NCI-H1694 treated with DMSO at 0.1 percent for 48 hours (cell line): Measurements from ENCODE around the gene SMPX.

Source experiments
- DNase-seq: peaks from one replicate; lab custom pipeline; 2025; lab: John Stamatoyannopoulos, UW

SMPX gene

GRCh38 chrX:21711129-21711847 lies 46.6 kb downstream of the SMPX start:
- DNase-seq: no peak

DNA sequence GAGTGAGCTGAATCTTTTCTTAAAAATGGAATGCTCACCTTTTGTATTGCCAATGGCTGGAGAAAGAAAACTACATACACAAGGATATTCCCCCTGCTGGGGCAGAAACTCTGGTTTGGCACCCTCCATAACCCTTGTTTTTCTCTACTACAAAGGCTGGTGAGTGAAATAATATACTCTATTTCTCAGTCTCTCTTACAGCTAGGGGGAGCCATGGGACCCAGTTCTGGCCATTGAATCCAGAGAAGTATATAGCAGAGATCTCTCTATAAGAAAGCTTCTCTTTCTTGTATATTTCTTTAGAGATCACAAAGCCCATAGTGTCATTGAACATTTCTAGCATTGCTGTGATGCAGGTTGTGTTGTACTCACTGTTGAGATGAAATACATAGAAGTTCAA lies 49.8 kb downstream of the SMPX start:
- DNase-seq: no peak

DNA sequence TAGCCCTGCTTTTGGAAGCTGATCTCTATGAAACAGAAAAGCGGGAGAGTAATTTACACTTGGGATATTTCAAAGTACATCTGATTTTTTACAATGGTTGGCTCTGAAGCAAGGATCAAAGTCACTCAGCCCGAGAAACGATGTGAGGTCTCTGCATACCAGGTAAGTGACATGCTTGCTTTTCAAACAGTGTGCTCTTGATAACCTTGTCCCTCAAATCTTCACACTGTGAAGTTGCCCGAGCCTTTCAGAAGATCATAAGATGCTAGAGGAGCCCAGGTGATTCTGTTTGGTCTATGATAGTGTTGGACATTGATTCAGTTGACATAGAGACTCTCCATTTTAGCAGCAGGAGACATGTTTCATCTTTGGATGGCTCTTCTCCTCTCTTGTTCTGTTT lies 52.7 kb downstream of the SMPX start:
- DNase-seq: no peak

- no peak for DNase-seq
Observed at GRCh38 chrX:21702725-21703124, 55.2 kb downstream of the SMPX start.

- DNase-seq: no peak
Observed at GRCh38 chrX:21700967-21701366, 56.9 kb downstream of the SMPX start.

DNA sequence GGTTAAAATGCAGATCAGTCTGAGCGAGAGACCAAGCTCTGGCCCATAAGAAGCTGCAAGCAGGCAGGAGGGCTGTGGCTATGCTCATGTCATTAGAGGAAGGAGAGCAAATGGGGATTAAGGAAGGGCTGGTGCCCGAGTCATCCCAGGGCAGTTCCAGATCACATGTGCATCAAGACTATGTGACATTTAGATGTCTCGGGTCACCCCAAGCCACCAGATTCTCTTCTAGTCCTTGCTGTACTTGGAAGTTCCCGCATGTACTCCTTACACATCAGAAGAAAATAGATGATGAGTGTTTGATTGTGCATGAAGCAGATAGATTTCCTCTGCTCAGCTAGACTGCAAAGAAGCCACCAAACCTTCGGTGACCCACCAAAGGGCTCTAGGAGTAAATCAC lies 57.6 kb downstream of the SMPX start:
- no peak for DNase-seq

DNA sequence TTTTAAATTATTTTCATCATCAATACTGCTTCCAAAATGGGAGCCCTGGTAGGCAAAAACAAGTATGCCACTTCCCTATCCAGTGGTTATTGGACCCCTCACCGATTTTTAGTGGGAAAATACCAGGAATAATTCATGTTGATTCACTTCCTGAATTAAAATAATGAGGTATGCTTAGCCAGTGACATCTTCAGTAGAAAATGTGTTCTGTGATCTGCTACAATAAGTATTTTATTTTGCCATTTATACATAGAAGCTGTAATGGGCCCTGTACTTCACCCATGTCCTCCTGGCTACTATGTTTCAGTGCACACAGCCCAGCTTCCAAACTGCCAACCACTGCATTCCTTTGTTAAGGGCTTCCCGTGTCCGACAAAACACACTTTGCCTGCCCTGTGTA lies 58.8 kb downstream of the SMPX start:
- no peak for DNase-seq

DNA sequence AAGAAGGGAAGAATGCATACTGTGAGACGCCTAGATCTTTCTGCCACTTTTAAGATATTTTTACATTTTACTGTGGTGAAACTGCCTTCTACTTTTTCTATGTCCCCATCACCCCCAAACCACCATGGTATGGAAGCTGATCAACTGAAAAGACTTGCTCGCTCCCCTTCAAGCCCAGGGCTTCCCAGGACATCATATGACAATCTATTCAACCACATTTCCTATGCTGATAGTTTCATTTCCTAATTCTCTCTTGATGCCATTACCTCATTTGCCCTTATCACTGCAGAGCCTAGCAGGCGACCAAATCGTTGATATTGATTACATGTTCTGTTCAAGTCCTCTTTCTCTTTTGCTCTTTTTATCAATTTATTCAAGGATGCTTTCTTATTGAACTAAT lies 59.6 kb downstream of the SMPX start:
- DNase-seq: no peak

GRCh38 chrX:21691512-21692018 lies 66.4 kb downstream of the SMPX start:
- no peak for DNase-seq

- DNase-seq: peak; percentile 2
Observed at GRCh38 chrX:21683941-21684340, 74.0 kb downstream of the SMPX start.

DNA sequence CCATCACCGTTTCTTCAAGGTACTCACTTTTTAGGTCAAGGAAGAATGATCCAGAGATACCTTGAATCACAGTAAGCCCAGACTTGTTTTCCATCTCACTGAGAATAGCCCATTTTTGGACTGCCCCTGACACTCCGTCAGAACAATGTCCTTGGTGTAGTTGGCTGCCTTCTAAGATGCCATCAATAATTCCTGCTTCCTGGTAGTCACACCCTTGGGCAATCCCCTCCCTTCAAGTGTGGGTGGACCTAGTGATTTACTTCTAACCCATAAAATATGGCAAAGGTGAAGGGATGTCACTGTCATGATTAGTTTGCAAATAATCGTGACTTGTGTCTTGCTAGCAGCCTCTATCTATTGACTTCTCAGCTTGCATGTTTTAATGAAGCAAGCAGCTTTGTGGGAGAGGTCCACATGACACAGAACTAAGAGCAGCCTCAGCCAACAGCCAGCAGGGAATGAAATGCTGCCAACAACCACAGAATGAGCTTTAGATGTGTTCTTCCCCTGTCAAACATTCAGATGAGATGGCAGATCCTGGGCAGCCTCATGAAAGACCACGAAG lies 79.8 kb downstream of the SMPX start:
- no peak for DNase-seq

GRCh38 chrX:21675931-21676330 lies 82.0 kb downstream of the SMPX start:
- no peak for DNase-seq

DNA sequence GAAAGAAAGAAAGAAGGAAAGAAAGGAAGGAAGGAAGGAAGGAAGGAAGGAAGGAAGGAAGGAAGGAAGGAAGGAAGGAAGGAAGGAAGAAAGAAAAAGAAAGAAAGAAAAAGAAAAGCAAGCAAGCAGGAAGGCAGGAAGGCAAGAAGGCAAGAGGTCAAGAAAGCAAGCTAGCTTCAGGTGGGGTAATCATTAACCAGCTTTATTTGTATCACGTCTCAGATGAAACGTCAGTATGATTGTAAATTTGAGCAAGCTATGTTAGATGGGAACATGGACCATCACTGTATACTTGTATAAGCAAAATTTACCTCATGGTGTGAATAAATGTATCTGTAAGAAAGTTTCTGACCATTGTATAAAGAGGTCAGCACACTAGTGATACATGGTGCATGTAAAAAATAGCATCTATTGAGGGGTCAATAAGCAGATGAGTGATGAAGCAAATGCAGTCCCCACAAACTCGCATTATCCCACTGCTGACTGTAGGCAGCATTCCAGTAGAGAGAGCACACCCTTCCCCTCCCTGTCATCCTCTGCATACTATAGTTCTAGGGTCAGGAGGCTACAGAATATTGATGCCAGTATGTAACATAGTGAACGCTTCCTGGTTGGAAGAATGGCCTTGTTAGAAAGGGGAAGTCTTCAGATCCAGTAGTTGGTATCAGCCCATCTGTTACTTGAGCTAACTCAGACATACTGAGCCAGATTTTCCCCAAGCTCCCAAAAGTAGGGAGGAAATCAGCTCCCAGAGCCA lies 83.3 kb downstream of the SMPX start:
- no peak for DNase-seq

DNA sequence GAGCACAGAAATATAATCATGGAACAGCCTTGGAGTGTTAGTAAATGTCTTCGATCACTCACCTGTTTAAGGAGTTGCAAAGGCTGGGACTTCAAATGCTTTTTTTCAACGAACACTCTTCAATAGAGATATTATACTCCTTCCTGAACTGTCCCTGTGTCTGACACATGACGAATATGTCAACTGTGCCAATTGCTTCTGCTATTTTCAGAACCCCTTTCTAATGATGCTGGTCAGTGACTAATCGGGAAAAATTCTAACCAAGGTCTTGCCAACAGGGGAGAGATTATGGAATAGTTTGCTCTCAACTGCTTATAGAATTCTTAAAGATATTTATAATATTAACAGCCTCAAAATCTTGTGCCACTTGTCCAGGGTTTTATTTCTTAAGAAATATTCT lies 91.2 kb downstream of the SMPX start:
- no peak for DNase-seq

GRCh38 chrX:21666252-21666651 lies 91.7 kb downstream of the SMPX start:
- DNase-seq: no peak

DNA sequence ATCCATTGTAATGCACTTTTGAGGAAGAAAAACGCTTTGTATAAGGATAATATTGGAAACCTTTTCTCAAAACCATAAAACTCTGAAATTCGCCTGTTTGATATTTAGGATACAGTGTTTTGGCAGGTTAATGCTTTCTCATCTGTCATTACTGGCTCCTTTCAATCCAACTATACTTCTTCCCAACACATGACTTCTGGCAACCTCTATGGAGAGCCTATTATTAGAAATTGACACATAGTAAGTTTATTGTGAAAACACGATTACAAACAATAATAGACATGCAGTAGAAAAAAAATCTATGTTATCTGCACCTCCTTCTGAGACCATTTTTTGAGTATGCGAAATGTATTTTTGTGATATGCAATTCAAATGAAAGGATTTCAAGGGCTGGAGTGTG lies 95.2 kb downstream of the SMPX start:
- DNase-seq: no peak

- no peak for DNase-seq
Observed at GRCh38 chrX:21661316-21661715, 96.6 kb downstream of the SMPX start.

- no peak for DNase-seq
Observed at GRCh38 chrX:21660156-21660555, 97.8 kb downstream of the SMPX start.

DNA sequence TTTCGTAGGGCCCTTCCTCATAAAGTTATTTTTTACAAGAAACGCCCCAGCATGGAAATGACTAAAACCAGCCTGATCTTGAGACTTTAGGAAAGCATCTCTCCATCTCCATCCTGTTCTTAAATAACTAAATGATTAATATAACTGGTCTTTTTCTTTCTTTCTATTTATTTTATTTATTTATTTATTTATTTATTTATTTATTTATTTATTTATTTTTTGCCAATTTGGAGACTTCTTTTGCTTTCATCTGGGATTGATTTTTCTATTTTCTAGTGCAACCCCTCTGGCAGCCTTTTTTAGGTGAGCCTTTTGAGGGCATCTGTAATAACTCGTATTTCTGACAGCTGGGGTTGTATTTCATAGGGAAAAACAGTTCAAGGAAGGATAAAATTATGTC lies 98.6 kb downstream of the SMPX start:
- DNase-seq: no peak

DNA sequence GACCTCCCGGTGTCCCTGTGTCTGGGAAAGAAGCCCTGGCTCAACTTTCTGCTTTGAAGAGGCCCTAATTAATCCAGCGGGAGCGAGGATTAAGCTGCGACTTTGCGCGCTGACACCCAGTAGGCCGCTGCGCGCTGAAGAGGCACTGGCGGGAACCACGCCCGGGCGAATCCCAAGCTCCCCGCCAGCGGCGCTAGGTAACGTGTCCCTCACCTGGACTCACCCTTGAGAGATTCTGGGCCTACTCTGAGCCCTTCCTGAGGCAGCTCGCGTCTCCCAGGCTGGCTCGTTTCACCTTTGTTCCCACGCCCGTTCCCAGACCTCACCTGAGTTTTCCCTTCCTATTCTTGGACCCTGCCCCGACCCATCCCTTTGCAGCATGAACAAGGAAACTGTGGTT lies 99.2 kb downstream of the SMPX start:
- no peak for DNase-seq

DNA sequence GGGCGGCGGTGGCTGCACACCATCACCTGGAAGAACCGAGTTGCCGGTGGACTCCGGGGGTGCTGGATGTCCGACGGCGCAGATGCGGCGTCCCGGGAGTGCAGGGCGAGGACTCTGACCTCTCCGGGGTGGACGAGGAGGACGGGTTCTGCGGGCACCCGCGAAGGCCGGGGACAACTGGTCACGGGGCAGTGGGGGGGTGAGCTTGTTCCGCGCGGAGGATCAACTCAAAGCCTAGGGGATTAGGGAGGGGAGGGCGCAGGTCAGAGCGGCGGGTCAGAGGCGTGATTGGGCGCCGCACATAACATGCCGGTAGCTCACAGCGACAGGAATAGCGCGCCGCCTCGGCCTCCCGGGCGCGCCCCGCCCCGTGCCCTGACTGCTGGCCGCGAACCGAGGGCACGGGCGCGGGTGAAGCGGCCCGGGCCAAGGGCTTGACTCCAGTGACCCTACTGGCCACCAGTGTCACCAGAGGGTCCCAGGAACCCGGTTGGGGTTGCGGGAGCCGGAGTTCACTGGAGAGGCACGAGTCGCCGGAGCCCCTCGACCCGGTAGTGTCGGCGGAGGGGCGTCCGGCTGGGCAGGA lies 99.7 kb downstream of the SMPX start, which contains the start of gene KLHL34:
Gene KLHL34, minus strand, starts transcription at position 179 of the 586 bp plus-strand sequence. CDS start 542 bp downstream, outside the sequence.
- no peak for DNase-seq

DNA sequence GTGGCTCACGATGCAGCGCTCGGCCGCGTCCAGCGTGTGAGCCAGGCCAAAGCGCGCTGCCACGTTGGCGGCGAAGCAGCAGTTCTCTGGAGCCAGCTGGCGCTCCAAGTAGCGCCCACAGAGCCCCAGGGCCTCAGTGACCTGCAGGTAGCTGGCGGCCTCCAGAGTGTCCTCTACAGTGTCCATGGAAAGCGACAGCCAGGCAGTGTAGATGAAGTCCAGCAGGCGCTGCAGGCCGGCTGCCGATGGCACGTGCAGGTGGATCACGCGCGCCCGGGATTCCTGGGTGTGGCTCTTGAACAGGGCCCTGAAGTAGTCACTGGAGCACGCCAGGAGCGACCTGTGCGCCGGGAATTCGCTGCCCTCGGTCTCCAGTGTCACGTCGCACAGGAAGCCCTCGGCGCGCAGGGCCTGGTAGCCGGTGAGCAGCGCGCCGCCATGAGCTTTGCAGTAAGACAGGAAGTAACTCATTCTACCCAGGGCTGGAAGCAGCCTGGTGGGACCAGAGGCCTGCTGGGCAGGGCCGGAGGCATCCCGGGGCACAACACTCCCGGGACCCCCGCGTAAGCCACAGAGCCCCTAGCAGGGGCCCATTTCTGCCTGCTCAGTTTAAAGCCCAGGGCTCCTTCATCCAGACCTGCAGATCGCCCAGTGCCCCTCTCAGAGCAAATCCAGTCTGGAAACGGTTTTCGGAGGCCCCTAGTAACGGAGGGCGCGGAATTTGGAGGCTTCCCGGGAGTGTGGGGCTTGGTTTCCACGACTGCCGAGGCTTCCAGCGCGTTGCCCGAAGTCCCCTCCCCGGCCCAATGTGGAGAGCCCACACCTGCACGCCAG lies 100.4 kb downstream of the SMPX start:
- DNase-seq: no peak
